Measurements from ENCODE around the gene SH3TC1.

DNA sequence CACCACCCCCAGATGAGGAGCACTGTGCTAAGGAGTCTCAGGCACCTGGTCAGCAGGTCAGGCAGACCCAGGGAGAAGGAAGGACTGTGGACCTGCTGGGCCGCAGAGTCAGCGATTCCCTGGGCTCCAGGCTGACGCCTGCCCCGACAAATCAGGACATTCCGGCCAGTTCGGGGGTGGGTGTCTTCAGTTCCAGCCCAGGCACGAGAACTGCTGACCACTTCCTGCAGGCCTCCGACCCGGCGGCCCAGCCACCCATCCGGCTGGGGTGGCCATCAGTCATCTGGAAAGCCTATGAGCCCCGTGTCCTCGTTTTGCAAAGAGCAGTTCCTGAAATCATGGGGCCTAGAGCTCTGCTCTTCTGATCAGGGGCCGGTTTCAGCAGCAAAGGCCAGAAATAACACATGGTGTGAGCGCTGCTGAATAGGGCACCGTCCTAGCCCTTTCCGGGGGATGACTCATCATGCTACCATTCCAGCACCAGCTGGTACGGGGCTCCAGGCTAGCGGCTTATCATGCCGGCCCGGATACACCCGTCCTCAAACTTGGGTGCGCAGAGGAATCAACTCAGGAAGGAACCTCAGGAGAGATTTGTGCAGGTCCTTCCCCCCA is 7.8 kb upstream of the SH3TC1 start:
- TF ChIP-seq POLR2AphosphoS5 (IDR thresholded peaks at IDR 0.05) = peak; percentile 86 to 90 (median 86)
- TF ChIP-seq, protein P1, sequence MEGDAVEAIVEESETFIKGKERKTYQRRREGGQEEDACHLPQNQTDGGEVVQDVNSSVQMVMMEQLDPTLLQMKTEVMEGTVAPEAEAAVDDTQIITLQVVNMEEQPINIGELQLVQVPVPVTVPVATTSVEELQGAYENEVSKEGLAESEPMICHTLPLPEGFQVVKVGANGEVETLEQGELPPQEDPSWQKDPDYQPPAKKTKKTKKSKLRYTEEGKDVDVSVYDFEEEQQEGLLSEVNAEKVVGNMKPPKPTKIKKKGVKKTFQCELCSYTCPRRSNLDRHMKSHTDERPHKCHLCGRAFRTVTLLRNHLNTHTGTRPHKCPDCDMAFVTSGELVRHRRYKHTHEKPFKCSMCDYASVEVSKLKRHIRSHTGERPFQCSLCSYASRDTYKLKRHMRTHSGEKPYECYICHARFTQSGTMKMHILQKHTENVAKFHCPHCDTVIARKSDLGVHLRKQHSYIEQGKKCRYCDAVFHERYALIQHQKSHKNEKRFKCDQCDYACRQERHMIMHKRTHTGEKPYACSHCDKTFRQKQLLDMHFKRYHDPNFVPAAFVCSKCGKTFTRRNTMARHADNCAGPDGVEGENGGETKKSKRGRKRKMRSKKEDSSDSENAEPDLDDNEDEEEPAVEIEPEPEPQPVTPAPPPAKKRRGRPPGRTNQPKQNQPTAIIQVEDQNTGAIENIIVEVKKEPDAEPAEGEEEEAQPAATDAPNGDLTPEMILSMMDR (IDR thresholded peaks at IDR 0.05 in 8 of 11, conservative IDR thresholded peaks at IDR 0.05 in 3 of 11) = no peak
